MM.1S (cell line): ENCODE results near the gene FYN.

ENCODE experiments used
- DNase-seq: peaks from one replicate; pipeline ENCODE4 v3.0.0-alpha.2; 2015
- H2AFZ ChIP-seq: fragments of 300-600 bp; sonication (generic); 2 replicates; pipeline ENCODE4 v1.6.0; 2016; ENCODE audit warnings: antibody characterized with exemption, low read length
- H3F3A ChIP-seq: fragments of 300-600 bp; sonication (generic); 2 replicates; pipeline ENCODE4 v1.6.1; 2016; ENCODE audit warnings: mild to moderate bottlenecking, antibody characterized with exemption, low read length, moderate library complexity, mixed read lengths; ENCODE audit not compliant: insufficient read depth
- H3K27ac ChIP-seq: fragments of 300-600 bp; sonication (generic); 2 replicates; pipeline ENCODE4 v1.5.1; 2016; ENCODE audit warnings: mild to moderate bottlenecking, low read length
- H3K27me3 ChIP-seq: fragments of 300-600 bp; sonication (generic); replicated peaks from 2 replicates; pipeline ENCODE4 v1.6.0; 2016; ENCODE audit warnings: low read length; ENCODE audit not compliant: insufficient read depth
- H3K36me3 ChIP-seq: fragments of 300-600 bp; sonication (generic); replicated peaks from 2 replicates; pipeline ENCODE4 v1.6.1; 2016; ENCODE audit warnings: mild to moderate bottlenecking, low read length, mixed read lengths; ENCODE audit not compliant: insufficient read depth
- H3K4me1 ChIP-seq: fragments of 300-600 bp; sonication (generic); 2 replicates; pipeline ENCODE4 v1.6.1; 2016; ENCODE audit warnings: low read length, mixed read lengths
- H3K4me2 ChIP-seq: fragments of 300-600 bp; sonication (generic); 2 replicates; pipeline ENCODE4 v1.6.0; 2016; ENCODE audit warnings: low read depth, low read length
- H3K4me3 ChIP-seq: fragments of 300-600 bp; sonication (generic); 2 replicates; pipeline ENCODE4 v1.5.1; 2016; ENCODE audit warnings: low read length, mixed read lengths
- H3K79me2 ChIP-seq: fragments of 300-600 bp; sonication (generic); 2 replicates; pipeline ENCODE4 v1.6.1; 2016; ENCODE audit warnings: mixed run types, low read length, mixed read lengths
- H3K9ac ChIP-seq: fragments of 300-600 bp; sonication (generic); 2 replicates; pipeline ENCODE4 v1.6.1; 2016; ENCODE audit warnings: low read length, mixed read lengths
- H3K9me2 ChIP-seq: fragments of 300-600 bp; sonication (generic); replicated peaks from 2 replicates; pipeline ENCODE4 v1.6.1; 2016; ENCODE audit warnings: mild to moderate bottlenecking, low read length, mixed read lengths; ENCODE audit not compliant: insufficient read depth
- H3K9me3 ChIP-seq: fragments of 300-600 bp; sonication (generic); replicated peaks from 2 replicates; pipeline ENCODE4 v1.6.1; 2016; ENCODE audit warnings: mild to moderate bottlenecking, low read length, mixed read lengths; ENCODE audit not compliant: insufficient read depth
- H4K20me1 ChIP-seq: fragments of 300-600 bp; sonication (generic); 2 replicates; pipeline ENCODE4 v1.6.1; 2016; ENCODE audit warnings: mild to moderate bottlenecking, low read length, moderate library complexity, mixed read lengths; ENCODE audit not compliant: insufficient read depth
- EZH2 ChIP-seq: fragments of 300-600 bp; sonication (generic); optimal IDR thresholded peaks from 2 replicates; pipeline ENCODE3; 2017; ENCODE audit warnings: low read depth, mild to moderate bottlenecking, antibody characterized with exemption, low read length, mixed read lengths
- EZH2phosphoT487 ChIP-seq: fragments of 300-600 bp; sonication (generic); IDR thresholded peaks from 2 replicates; pipeline ENCODE4 v1.6.1; 2018; ENCODE audit warnings: antibody characterized with exemption, low read length
- TF ChIP-seq, protein P1 (sequence below): fragments of 300-600 bp; sonication (generic); IDR thresholded peaks from 2 replicates; pipeline ENCODE4 v1.5.1; 2016; ENCODE audit warnings: antibody characterized with exemption, low read length, mixed read lengths

Gene FYN

DNA sequence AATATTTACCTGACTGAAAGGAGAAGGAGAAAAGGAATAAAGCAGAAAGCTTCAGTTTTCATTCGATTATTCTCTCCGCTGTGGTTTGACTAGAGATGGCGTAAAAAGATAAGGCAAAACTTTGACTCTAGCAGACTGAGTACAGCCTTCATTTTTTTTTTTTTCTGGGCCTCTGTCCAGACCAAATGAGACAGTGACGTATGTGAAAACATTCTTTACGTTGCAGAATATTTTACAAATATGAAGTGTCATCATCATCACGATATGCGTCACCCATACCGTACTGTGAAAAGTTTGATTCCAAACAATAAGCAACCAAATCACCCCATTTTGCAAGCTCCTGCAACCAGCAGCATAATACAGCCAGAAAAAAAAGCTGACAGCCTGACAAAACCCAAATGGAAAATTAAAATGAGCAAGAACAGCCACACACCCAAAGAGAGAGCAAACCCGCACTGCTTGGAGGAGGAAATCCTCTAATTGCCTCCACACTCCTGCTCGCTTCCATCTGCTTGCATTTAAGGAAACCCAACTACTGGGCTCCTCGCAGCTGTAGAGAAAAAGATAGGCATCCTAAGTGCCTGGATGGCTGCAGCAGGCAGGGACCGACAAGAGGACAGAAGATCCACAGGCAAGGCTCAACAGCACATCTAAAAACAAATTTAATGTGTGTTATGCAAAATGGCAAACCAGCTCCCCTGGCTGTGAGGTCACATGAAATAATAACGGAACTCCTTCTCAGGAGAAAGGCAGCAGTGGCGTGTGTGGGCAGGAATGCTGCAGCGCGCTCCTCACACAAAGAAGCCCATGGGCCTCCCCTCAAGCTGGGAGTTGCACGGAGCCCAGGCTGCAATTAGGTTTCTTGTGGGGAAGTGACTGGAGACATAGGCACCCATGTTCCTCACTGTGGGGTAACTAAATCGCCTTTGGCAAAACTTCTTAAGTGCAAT is 113.1 kb downstream of the FYN start:
- Histone ChIP-seq H3F3A (no peaks in the 10 kb centered on the region), H3K9me3 (no peaks in the 10 kb centered on the region), H2AFZ (no peak overlapping the region), H3K36me3 (no peaks in the 10 kb centered on the region), H3K4me1 (no peaks in the 10 kb centered on the region), H3K79me2 (no peaks in the 10 kb centered on the region), H3K27me3 (no peaks in the 10 kb centered on the region), H3K4me2 (no peak overlapping the region), H4K20me1 (no peaks in the 10 kb centered on the region), H3K9ac (no peak overlapping the region), H3K9me2 (no peaks in the 10 kb centered on the region), H3K4me3 (no peak overlapping the region), H3K27ac (no peak overlapping the region)
- TF ChIP-seq, protein P1, sequence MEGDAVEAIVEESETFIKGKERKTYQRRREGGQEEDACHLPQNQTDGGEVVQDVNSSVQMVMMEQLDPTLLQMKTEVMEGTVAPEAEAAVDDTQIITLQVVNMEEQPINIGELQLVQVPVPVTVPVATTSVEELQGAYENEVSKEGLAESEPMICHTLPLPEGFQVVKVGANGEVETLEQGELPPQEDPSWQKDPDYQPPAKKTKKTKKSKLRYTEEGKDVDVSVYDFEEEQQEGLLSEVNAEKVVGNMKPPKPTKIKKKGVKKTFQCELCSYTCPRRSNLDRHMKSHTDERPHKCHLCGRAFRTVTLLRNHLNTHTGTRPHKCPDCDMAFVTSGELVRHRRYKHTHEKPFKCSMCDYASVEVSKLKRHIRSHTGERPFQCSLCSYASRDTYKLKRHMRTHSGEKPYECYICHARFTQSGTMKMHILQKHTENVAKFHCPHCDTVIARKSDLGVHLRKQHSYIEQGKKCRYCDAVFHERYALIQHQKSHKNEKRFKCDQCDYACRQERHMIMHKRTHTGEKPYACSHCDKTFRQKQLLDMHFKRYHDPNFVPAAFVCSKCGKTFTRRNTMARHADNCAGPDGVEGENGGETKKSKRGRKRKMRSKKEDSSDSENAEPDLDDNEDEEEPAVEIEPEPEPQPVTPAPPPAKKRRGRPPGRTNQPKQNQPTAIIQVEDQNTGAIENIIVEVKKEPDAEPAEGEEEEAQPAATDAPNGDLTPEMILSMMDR: no peak
- TF ChIP-seq EZH2: no peak
- no peak for TF ChIP-seq EZH2phosphoT487
- no peak for DNase-seq

DNA sequence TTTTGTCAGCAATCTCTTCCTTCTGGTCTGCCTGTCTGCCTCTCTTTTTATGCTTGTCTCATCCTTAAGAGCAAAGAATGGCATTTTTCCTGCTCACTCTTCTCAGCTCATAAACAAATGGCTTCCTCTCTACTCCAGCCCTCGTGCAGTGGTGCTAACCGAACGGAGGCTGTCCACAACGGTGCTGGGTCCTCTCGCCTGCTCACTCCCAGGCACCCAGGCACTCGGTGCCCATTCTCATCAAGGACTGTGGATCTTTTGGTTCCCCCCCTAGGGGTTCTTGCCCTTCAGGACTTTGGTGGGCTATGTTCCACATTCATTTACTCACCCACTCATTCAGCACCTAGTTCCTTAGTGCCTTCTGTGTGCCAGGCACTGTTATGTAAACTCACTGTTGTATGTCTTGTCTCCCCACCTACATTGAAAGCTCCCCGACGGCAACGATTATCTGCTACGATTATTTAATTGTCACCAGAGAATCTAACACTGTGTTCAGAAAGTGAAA is 113.9 kb downstream of the FYN start:
- Histone ChIP-seq H2AFZ (no peak overlapping the region), H3F3A (no peaks in the 10 kb centered on the region), H3K9ac (no peak overlapping the region), H3K9me3 (no peaks in the 10 kb centered on the region), H3K4me2 (no peak overlapping the region), H3K27ac (no peak overlapping the region), H3K9me2 (no peaks in the 10 kb centered on the region), H3K4me3 (no peak overlapping the region), H3K36me3 (no peaks in the 10 kb centered on the region), H3K27me3 (no peaks in the 10 kb centered on the region), H4K20me1 (no peaks in the 10 kb centered on the region), H3K79me2 (no peaks in the 10 kb centered on the region), H3K4me1 (no peaks in the 10 kb centered on the region)
- TF ChIP-seq EZH2phosphoT487: no peak
- TF ChIP-seq, protein P1: no peak
- no peak for TF ChIP-seq EZH2
- no peak for DNase-seq

DNA sequence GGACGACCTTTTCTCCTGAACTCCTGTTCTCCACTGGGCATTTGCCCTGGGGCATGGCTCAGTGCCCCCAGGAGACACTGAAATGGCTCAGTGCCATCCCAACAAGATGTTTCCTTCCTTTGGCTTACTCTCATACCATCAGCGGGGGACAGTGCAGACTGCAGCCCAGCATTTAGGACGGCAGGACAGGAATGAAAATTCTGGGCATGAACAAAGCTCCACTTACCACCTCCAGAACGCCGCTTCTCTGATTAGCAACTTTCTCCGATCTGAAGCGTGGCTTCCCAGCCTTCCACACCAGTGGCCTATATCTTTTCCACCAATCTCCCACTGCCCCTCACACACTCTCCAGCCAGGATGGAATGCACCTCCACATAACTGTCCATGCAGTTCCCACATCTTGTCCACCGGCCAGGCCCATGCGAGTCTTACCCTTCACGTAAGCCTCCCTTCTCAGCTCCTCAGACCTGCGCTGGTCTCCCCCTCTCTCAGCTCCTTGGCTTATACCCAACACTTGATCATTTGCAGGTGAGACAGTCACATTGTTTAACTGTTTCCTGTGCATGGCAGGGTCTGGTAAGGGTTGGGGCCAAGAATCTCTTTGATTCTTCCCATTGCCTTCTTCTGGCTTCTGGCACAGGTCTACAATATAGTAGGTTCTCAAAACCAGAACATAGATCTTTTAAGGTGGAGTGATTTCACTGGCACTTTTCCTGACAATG is 114.5 kb downstream of the FYN start:
- H3K4me3 ChIP-seq: no peak overlapping the region
- no peak overlapping the region for H3K27ac ChIP-seq
- no peaks in the 10 kb centered on the region for H3K9me2 ChIP-seq
- no peaks in the 10 kb centered on the region for H3K27me3 ChIP-seq
- H3K9ac ChIP-seq: no peak overlapping the region
- no peak overlapping the region for H2AFZ ChIP-seq
- no peaks in the 10 kb centered on the region for H3K79me2 ChIP-seq
- DNase-seq: no peak
- TF ChIP-seq, protein P1: no peak
- no peak for TF ChIP-seq EZH2
- TF ChIP-seq EZH2phosphoT487: no peak
- H3K9me3 ChIP-seq: no peaks in the 10 kb centered on the region
- H3F3A ChIP-seq: no peaks in the 10 kb centered on the region
- H3K4me1 ChIP-seq: 0 out of 2 replicates have a peak, but pooled peaks cover under 1% of the 10 kb centered on the region
- no peak overlapping the region for H3K4me2 ChIP-seq
- no peaks in the 10 kb centered on the region for H4K20me1 ChIP-seq
- no peaks in the 10 kb centered on the region for H3K36me3 ChIP-seq
